Kidney tubule cell (primary cell): ENCODE results near the gene STARD9.

Experiments
- DNase-seq: peaks from one replicate; pipeline ENCODE4 v3.0.0-alpha.2; 2018; ENCODE audit warnings: low spot score

Gene STARD9

GRCh38 chr15:42694398-42694797, 119.0 kb downstream of the STARD9 start:
- no peak for DNase-seq

- no peak for DNase-seq
Measured at GRCh38 chr15:42695527-42696071, 120.2 kb downstream of the STARD9 start.

DNA sequence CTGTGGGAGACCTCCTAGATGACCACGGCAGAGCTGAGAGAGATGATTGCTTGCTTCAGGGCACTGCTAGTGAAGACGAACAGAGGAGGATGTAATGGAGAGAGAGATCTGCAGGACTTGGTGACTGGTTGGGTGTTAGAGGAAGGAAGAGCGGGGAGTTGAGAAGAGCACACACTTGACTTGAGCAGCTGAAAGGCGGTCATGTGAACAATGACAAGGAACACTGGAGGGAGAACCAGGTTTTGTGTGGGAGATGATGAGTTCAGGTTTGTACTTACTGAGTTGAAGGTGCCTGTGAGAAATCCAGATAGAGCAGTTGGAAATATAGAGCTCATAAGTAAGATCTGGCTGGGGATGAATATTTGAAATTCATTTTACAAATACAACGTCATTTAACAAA, 121.2 kb downstream of the STARD9 start:
- DNase-seq = no peak

- DNase-seq = peak; percentile 72
Measured at GRCh38 chr15:42704492-42704926, 129.1 kb downstream of the STARD9 start.

- no peak for DNase-seq
Measured at GRCh38 chr15:42705336-42705735, 129.9 kb downstream of the STARD9 start.

- DNase-seq = no peak
Measured at GRCh38 chr15:42707068-42707467, 131.7 kb downstream of the STARD9 start.

- DNase-seq = no peak
Measured at GRCh38 chr15:42707873-42708544, 132.6 kb downstream of the STARD9 start.

GRCh38 chr15:42710662-42711061, 135.3 kb downstream of the STARD9 start:
- DNase-seq = no peak

- no peak for DNase-seq
Measured at GRCh38 chr15:42711746-42712145, 136.3 kb downstream of the STARD9 start.

- DNase-seq = no peak
Measured at GRCh38 chr15:42712584-42712983, 137.2 kb downstream of the STARD9 start.

DNA sequence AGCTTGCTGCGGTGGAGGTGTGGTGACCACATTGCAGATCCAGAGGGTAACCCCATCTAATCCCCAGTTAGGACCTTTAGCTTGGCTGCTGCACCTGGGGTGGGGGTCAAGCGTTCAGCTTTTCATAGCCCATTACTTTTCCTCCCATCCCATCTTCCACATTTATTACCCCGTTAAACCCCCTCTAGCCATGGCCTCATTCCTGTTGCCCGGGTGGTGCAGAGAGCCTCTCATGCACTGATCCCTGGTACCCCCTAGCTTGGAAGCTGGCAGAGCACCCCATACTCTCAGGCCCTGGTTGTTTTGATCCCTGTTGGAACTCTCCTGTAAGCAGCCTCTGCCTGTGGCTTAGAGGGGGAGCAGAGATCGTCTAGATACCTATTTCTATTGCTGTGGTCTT, 140.7 kb downstream of the STARD9 start:
- no peak for DNase-seq

- DNase-seq = no peak
Measured at GRCh38 chr15:42716626-42717025, 141.2 kb downstream of the STARD9 start.

DNA sequence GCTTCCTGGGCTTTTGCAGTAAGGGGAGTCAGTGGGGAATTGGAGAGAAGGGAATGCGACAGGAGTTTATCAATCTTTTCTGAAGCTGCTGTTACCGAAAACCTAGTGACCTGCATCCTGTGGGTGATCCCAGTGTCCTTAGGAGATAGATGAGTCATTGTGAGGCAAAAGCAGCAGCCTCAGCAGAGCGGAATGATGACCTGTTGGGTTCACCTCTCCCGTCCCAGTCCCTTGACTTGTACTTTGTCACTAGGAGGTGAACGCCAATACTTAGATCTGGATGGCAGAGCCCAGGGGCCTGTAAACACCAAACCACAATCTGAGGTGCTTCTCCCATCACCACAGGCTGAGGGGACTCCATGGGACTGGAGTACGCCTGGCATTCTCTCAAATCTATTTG, 143.6 kb downstream of the STARD9 start:
- DNase-seq = peak; percentile 15

- DNase-seq = no peak
Measured at GRCh38 chr15:42720071-42720470, 144.7 kb downstream of the STARD9 start.

- peak; percentile 12 for DNase-seq
Measured at GRCh38 chr15:42721016-42721415, 145.6 kb downstream of the STARD9 start.

DNA sequence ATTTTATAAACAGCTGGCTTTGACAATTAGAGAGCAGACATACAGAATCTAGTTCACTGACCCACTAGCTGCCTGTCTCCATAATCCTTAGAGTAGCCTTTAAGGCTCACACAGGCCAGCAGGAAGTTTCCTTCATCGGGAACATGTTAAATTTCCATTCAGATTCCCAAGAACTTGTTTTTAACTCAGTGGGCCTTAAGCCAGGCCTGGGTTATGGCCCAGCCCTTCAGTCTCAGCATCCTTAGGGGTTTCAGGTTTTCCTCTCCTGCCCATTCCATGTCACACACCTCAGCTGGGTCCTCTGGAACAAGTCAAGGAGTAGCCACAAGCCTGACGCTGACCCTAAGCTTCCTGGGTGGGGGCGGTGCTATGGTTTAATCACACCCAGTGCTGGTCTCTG, 146.5 kb downstream of the STARD9 start:
- DNase-seq = no peak

DNA sequence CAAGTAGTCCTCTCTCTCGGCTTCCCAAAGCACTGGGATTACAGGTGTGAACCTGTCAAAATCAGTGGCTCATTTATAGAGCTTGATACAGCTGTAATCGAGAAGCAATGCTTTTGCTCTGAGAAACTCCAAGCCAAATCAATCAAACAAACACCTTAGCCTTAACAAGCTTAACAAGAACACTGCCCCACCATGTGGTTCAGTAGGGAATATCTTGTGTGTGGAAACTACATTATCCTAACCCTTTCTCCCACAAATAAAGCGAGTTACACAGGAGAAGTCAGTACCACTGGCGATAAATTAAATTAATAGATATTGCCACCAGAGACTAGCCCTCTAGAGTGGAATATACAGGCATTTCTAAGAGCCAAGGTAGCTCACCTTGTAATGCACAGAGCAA, 147.7 kb downstream of the STARD9 start:
- no peak for DNase-seq

DNA sequence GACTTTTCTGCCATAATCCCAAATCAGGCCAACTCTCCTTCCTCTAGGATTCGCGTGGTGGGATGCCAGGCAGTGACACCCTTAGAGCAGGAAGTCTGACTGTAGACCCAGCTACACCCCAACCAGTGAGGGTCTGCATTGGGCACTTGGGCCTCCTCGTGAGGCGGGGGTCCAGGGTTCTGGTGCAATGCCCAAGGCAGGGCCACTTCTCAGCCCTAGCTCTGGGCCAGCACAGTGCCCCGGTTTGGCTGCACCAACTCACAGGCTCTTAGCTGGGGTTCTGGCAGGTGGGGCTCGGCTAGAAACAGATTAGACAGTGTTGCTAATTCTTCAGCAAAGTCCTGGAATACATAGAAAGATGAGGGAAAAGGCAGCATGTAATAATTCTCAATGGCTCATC, 148.9 kb downstream of the STARD9 start:
- no peak for DNase-seq

DNA sequence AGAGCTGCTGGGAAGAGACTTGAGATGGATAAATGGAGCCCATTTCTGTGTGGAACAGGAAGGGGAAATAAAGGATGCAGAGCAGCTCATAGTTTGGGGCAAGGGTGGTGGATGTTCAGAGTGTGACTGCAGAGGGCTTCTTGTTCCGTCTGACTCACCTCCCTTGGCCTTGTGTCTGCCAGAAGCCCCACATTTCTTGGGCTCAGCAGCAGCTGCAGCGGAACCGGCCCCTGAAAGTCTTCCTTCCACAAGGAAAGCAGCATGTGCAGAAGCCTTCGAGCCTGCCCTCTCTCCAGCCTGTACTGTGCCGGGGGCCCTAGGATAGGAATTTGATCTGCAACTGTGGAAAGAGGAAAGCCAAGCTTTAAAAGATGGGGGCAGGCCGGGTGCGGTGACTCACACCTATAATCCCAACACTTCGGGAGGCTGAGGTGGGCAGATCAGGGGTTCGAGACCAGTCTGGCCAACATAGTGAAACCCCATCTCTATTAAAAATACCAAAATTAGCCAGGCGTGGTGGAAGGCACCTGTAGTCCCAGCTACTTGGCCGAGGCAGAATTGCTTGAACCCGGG, 150.0 kb downstream of the STARD9 start:
- no peak for DNase-seq

DNA sequence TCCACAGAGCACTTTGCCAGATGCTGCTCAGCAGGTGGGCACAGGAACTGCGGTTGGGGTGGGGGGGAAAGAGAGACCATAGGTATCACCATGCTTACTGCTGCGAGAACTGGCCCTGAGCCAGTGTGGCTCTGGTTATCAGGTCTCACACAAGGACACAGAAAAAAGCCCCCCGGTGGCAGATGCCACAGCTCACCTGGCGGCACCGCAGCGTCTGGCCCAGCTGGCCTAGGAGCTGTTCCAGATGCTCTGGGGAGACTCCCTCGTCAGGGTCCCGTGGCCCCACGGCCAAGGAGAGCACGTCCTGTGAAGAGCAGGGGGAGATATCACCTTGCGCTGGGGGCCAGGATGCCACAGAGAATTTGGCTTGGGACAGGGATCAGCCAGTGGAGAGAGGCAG, 150.7 kb downstream of the STARD9 start:
- no peak for DNase-seq

DNA sequence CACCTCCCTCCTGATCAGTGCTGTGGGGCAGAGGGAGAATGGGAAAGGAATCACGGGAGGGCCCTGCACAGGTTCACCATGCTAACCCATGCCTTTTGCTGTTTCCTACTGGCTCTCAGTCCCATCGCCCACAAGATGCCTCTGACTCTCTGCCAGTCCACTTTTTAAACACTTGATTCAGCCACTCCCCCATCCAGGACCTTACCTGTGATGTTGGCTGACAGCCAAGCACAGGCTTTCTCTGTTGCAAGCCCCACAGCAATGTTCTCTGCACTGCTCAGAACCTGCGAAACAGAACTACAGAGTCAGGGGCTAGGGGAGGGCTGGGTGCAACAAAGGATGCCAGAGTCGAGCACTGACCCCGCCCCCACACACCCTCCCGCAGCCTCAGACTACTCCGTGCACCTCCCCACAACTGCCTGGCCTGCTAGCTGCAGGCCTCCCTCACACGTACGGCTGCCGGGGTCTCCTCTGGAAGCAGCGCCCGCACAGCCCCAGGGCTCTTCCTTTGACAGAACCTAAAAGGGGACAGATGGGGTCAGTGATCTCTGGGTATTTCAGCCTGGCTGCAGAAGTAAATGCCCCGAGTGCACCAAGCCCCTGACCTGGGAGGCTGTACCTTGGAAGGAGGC, 152.5 kb downstream of the STARD9 start:
- no peak for DNase-seq

GRCh38 chr15:42728560-42728959, 153.2 kb downstream of the STARD9 start:
- no peak for DNase-seq

DNA sequence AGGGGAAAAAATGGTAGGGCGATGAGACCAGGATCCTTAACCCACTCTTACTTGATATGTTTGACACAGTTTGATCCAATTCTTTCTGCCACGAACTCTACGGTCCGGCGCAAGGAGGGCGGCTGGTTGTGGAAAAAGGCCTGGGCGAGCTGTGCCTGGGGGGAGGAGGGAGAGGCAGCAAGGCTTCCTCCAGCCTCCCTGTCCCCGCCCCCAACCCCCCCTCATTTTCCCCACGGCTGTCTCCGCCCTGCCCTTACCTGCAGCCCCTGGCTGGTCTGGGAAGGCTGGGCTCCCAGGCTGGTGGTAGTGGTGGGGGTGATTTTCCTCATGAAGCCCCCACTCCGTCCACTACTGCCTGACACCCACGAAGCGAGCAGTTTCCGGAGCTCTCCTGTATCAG, 153.6 kb downstream of the STARD9 start:
- no peak for DNase-seq
